ENCODE measurements around the gene FOXB1. TPM values are rescaled to one million over a fixed set of nuclear protein-coding genes. Genes with fewer than 3 reads are reported as not detected.

FOXB1 gene
- total and polyA plus RNA-seq, 2 of the 13 experiments (the other 11 are each of a cell fraction or from before 2014, with no cell fraction given) = not detected

- TF ChIP-seq ZMAT5 (CRISPR knock-in tag; IDR thresholded peaks at IDR 0.05; ENCODE audit: borderline replicate concordance, low read depth) = no peak
- TF ChIP-seq ZNF564 (CRISPR knock-in tag; IDR thresholded peaks at IDR 0.05) = no peak
- TF ChIP-seq ZNF691 (CRISPR knock-in tag; IDR thresholded peaks at IDR 0.05; ENCODE audit: borderline replicate concordance, low read depth) = no peak
- no peak for TF ChIP-seq ZNF678 (CRISPR knock-in tag; IDR thresholded peaks at IDR 0.05)
- TF ChIP-seq ZC3H4 (CRISPR knock-in tag; IDR thresholded peaks at IDR 0.05; ENCODE audit: borderline replicate concordance) = no peak
- no peak for TF ChIP-seq DNMT3B (CRISPR knock-in tag; conservative IDR thresholded peaks at IDR 0.05)
These were observed 38.4 kb upstream of the FOXB1 start (continued) for GRCh38 chr15:59965741-59966140.

GRCh38 chr15:59966262-59966661 lies 37.8 kb upstream of the FOXB1 start:
- Histone ChIP-seq H3K27me3 (ENCODE audit: control insufficient read depth in 1 of 2, insufficient read depth in 2 of 2, low read length in 2 of 2) (no peaks in the 10 kb centered on the region; a peak in 1 of 5 replicates), H3K9me3 (ENCODE audit: low read length) (peaks cover 14% of the 10 kb centered on the region), H3K4me2 (ENCODE audit: low read depth, low read length) (no peak overlapping the region), H3K79me2 (ENCODE audit: insufficient read depth, low read length) (no peaks in the 10 kb centered on the region), H3K36me3 (replicated peaks in 1 of 2; ENCODE audit: control insufficient read depth in 1 of 2, insufficient read depth in 2 of 2, low read length in 2 of 2) (no peaks in the 10 kb centered on the region), H4K20me1 (ENCODE audit: insufficient read depth, low read length) (no peaks in the 10 kb centered on the region), H3K9ac (ENCODE audit: insufficient read depth, low read depth, low read length) (no peak overlapping the region), H3K4me3 (replicated peaks in 1 of 3; ENCODE audit: insufficient read depth in 1 of 3, low read depth in 2 of 3, low read length in 3 of 3) (no peak overlapping the region), H3K27ac (ENCODE audit: extremely low read length, insufficient read depth, low read length) (no peak overlapping the region), H2AFZ (ENCODE audit: low read length) (no peak overlapping the region), H3K4me1 (ENCODE audit: insufficient read depth, low read length) (no peaks in the 10 kb centered on the region)
- ATAC-seq = no peak
- in situ Hi-C loops (cut with HindIII; ENCODE audit: extremely low pct_ligation_motif_present, low pct_unique_long_range_greater_than_20kb) (no loop called here), intact Hi-C loops (cut with micrococcal nuclease; ENCODE audit: unreplicated experiment) (no loop called here)
- no peak for DNase-seq (ENCODE audit: low spot score)
- no peak for FAIRE-seq
- ChIA-PET POLR2A (no interaction called here), CTCF (ENCODE audit: low intra/inter-chr PET ratio, low total read pairs) (no interaction called here)
- no TSS peak for BruUV-seq (replicated peaks)
- no peak for TF ChIP-seq USF2 (IDR thresholded peaks at IDR 0.05; ENCODE audit: low read depth, low read length)
- no peak for TF ChIP-seq USF2 (CRISPR knock-in tag; IDR thresholded peaks at IDR 0.05; ENCODE audit: borderline replicate concordance)
- no peak for TF ChIP-seq ZNF18 (CRISPR knock-in tag; IDR thresholded peaks at IDR 0.05; ENCODE audit: insufficient replicate concordance)
- TF ChIP-seq HOXA5 (CRISPR knock-in tag; IDR thresholded peaks at IDR 0.05) = no peak
- no peak for TF ChIP-seq SUZ12 (IDR thresholded peaks at IDR 0.05; ENCODE audit: low read depth, low read length)
- no peak for TF ChIP-seq SRF (IDR thresholded peaks at IDR 0.05; ENCODE audit: low read depth, low read length)
- no peak for TF ChIP-seq FOXA3 (CRISPR knock-in tag; IDR thresholded peaks at IDR 0.05)
- TF ChIP-seq ZNF180 (CRISPR knock-in tag; IDR thresholded peaks at IDR 0.05; ENCODE audit: borderline replicate concordance, low read depth) = no peak
- no peak for TF ChIP-seq CTCF (CRISPR knock-in tag; IDR thresholded peaks at IDR 0.05)
- TF ChIP-seq BRD4 (CRISPR knock-in tag; IDR thresholded peaks at IDR 0.05) = no peak
- TF ChIP-seq NRL (CRISPR knock-in tag; IDR thresholded peaks at IDR 0.05; ENCODE audit: borderline replicate concordance) = no peak
- TF ChIP-seq ZNF224 (CRISPR knock-in tag; IDR thresholded peaks at IDR 0.05) = no peak
- no peak for TF ChIP-seq ZNF746 (CRISPR knock-in tag; IDR thresholded peaks at IDR 0.05)
